Smooth muscle cell (in vitro differentiated cells): Measurements from ENCODE around the gene ALDH4A1. TPM values are rescaled to one million over a fixed set of nuclear protein-coding genes. Genes with fewer than 3 reads are reported as not detected.

Experiments used
- DNase-seq: peaks from one replicate; lab custom pipeline; 2025; ENCODE audit not compliant: unreplicated experiment; lab: John Stamatoyannopoulos, UW
- H2AFZ ChIP-seq: fragments of 200-600 bp; sonication (generic); 2 replicates; pipeline ENCODE4 v1.6.0; 2016; ENCODE audit warnings: antibody characterized with exemption, low read depth, mild to moderate bottlenecking
- H3F3A ChIP-seq: fragments of 200-600 bp; sonication (generic); 2 replicates; pipeline ENCODE4 v1.6.0; 2017; ENCODE audit warnings: antibody characterized with exemption, low read depth
- H3K27ac ChIP-seq: fragments of 200-600 bp; sonication (generic); 2 replicates; pipeline ENCODE4 v1.5.1; 2016; ENCODE audit warnings: low read depth, mild to moderate bottlenecking
- H3K27me3 ChIP-seq: fragments of 200-600 bp; sonication (generic); 2 replicates; pipeline ENCODE4 v1.6.1; 2016; ENCODE audit warnings: low read depth, mild to moderate bottlenecking
- H3K36me3 ChIP-seq: fragments of 200-600 bp; sonication (generic); 2 replicates; pipeline ENCODE4 v1.5.1; 2016; ENCODE audit warnings: low read depth
- H3K4me1 ChIP-seq: fragments of 200-600 bp; sonication (generic); 2 replicates; pipeline ENCODE4 v1.5.1; 2016; ENCODE audit warnings: low read depth
- H3K4me2 ChIP-seq: fragments of 200-600 bp; sonication (generic); 2 replicates; pipeline ENCODE4 v1.6.0; 2016; ENCODE audit warnings: mild to moderate bottlenecking
- H3K4me3 ChIP-seq: fragments of 200-600 bp; sonication (generic); 2 replicates; pipeline ENCODE4 v1.5.1; 2016; ENCODE audit warnings: mild to moderate bottlenecking
- H3K79me2 ChIP-seq: fragments of 200-600 bp; sonication (generic); 2 replicates; pipeline ENCODE4 v1.6.0; 2016; ENCODE audit warnings: low read depth, mild to moderate bottlenecking
- H3K9ac ChIP-seq: fragments of 200-600 bp; sonication (generic); 2 replicates; pipeline ENCODE4 v1.6.0; 2016; ENCODE audit warnings: low read depth
- H3K9me3 ChIP-seq: fragments of 200-600 bp; sonication (generic); replicated peaks from 2 replicates; pipeline ENCODE4 v1.5.1; 2016; ENCODE audit warnings: low read depth
- H4K20me1 ChIP-seq: fragments of 200-600 bp; sonication (generic); 2 replicates; pipeline ENCODE4 v1.6.0; 2016; ENCODE audit warnings: low read depth
- WGBS: methylation state at CpG from one replicate; pipeline ENCODE4 v1.1.7; 2016; ENCODE audit warnings: low lambda C conversion rate; 5-methylcytosine and 5-hydroxymethylcytosine counted together
- polyA plus RNA-seq: library from polyadenylated mRNA; unstranded; fragments of >200 nt; fragmentation: Nextera tagmentation; extraction: Ambion mirVana; gene quantifications from 2 replicates; pipeline ENCODE4 v1.2.1, GENCODE V29; 2016
- total RNA-seq: library from RNA; depleted of rRNA; stranded (reverse); fragments of >200 nt; gene quantifications from 2 replicates; pipeline ENCODE4 v1.2.3, GENCODE V29; 2014
- TF ChIP-seq, protein P1 (sequence below): fragments of 200-600 bp; sonication (generic); IDR thresholded peaks from 2 replicates; pipeline ENCODE4 v1.5.1; 2017; ENCODE audit warnings: borderline replicate concordance, mild to moderate bottlenecking, antibody characterized with exemption; ENCODE audit not compliant: insufficient read depth, poor library complexity, severe bottlenecking

ALDH4A1 gene
- total and polyA plus RNA-seq, 2 experiments from 2014 or later: 4.8 to 7.2 TPM

GRCh38 chr1:18928985-18929384, 26.6 kb upstream of the ALDH4A1 start:
- no peak overlapping the region for H3K9ac ChIP-seq
- no peak overlapping the region for H3K27ac ChIP-seq
- no peaks in the 10 kb centered on the region for H3K27me3 ChIP-seq
- no peak overlapping the region for H2AFZ ChIP-seq
- H3K4me1 ChIP-seq: peaks cover 17% of the 10 kb centered on the region
- peaks cover 48% of the 10 kb centered on the region for H4K20me1 ChIP-seq
- no peak overlapping the region for H3K4me3 ChIP-seq
- DNase-seq: no peak
- H3K4me2 ChIP-seq: no peak overlapping the region
- TF ChIP-seq, protein P1, sequence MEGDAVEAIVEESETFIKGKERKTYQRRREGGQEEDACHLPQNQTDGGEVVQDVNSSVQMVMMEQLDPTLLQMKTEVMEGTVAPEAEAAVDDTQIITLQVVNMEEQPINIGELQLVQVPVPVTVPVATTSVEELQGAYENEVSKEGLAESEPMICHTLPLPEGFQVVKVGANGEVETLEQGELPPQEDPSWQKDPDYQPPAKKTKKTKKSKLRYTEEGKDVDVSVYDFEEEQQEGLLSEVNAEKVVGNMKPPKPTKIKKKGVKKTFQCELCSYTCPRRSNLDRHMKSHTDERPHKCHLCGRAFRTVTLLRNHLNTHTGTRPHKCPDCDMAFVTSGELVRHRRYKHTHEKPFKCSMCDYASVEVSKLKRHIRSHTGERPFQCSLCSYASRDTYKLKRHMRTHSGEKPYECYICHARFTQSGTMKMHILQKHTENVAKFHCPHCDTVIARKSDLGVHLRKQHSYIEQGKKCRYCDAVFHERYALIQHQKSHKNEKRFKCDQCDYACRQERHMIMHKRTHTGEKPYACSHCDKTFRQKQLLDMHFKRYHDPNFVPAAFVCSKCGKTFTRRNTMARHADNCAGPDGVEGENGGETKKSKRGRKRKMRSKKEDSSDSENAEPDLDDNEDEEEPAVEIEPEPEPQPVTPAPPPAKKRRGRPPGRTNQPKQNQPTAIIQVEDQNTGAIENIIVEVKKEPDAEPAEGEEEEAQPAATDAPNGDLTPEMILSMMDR: no peak
- WGBS: 88% methylated on average over 6 of the region's 6 CpGs
- no peaks in the 10 kb centered on the region for H3K9me3 ChIP-seq
- H3K36me3 ChIP-seq: no peaks in the 10 kb centered on the region
- H3F3A ChIP-seq: peaks cover 15% of the 10 kb centered on the region
- H3K79me2 ChIP-seq: peaks cover 88% of the 10 kb centered on the region

DNA sequence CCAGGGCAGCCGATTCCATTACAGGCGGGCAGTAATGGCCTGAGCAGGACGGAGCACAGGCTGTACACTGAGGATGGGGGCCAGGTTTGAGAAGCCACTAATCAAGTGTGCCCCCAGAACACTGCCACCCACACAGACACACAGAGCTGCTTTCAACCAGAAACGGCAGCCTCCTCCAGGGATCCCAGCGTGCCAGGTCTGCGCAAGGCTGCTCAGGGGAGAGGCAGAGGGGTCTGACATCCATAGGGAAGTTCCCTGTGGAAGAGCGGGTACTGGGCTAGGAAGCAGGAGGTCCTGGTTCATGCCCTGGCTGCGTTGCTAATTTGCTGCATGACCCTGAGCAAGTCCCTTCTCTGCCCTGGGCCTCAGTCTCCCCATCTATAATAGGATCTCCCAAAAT, 26.1 kb upstream of the ALDH4A1 start:
- H2AFZ ChIP-seq: no peak overlapping the region
- no peak for DNase-seq
- H3K9ac ChIP-seq: no peak overlapping the region
- H3K79me2 ChIP-seq: peaks cover 87% of the 10 kb centered on the region
- peaks cover 18% of the 10 kb centered on the region for H3F3A ChIP-seq
- H3K4me3 ChIP-seq: no peak overlapping the region
- H3K9me3 ChIP-seq: no peaks in the 10 kb centered on the region
- no peaks in the 10 kb centered on the region for H3K27me3 ChIP-seq
- H3K36me3 ChIP-seq: no peaks in the 10 kb centered on the region
- peaks cover 42% of the 10 kb centered on the region for H4K20me1 ChIP-seq
- peak overlapping the region; percentile 77 for H3K4me2 ChIP-seq
- H3K27ac ChIP-seq: peak overlapping the region; percentile 93
- TF ChIP-seq, protein P1: no peak
- H3K4me1 ChIP-seq: peaks cover 23% of the 10 kb centered on the region
- 82% methylated on average over 8 of the region's 8 CpGs for WGBS

GRCh38 chr1:18927654-18928272, 25.4 kb upstream of the ALDH4A1 start:
- Histone ChIP-seq H3K9me3 (no peaks in the 10 kb centered on the region), H3K9ac (peak overlapping the region; percentile 81), H3F3A (peaks cover 23% of the 10 kb centered on the region), H3K4me1 (peaks cover 29% of the 10 kb centered on the region), H3K79me2 (peaks cover 87% of the 10 kb centered on the region), H3K27me3 (no peaks in the 10 kb centered on the region), H2AFZ (no peak overlapping the region), H3K27ac (peak overlapping the region; percentile 93), H3K36me3 (no peaks in the 10 kb centered on the region), H4K20me1 (peaks cover 41% of the 10 kb centered on the region), H3K4me3 (no peak overlapping the region), H3K4me2 (peak overlapping the region; percentile 77)
- no peak for DNase-seq
- WGBS: 51% methylated on average over 12 of the region's 12 CpGs
- TF ChIP-seq, protein P1: no peak
